Rectal smooth muscle tissue (tissue), 1 donor: ENCODE data around the gene ZFY.
"Not testable (repeated sequence)": the region's sequence is repeated elsewhere in the genome, so short reads cannot be mapped to it uniquely, and the experiment has no call there.

Source experiments
- H3K27ac ChIP-seq: one replicate; pipeline ENCODE4 v1.7.0; 2013; ENCODE audit warnings: low read depth, low read length, inconsistent platforms
- H3K27me3 ChIP-seq: one replicate; pipeline ENCODE4 v1.7.0; 2013; ENCODE audit warnings: low read length; ENCODE audit not compliant: control insufficient read depth, insufficient read depth
- H3K36me3 ChIP-seq: one replicate; pipeline ENCODE4 v1.7.0; 2013; ENCODE audit warnings: low read length; ENCODE audit not compliant: control insufficient read depth, insufficient read depth
- H3K4me1 ChIP-seq: one replicate; pipeline ENCODE4 v1.7.0; 2013; ENCODE audit warnings: low read length; ENCODE audit not compliant: control insufficient read depth, insufficient read depth
- H3K4me3 ChIP-seq: one replicate; pipeline ENCODE4 v1.7.0; 2013; ENCODE audit warnings: low read length
- H3K9ac ChIP-seq: one replicate; pipeline ENCODE4 v1.7.0; 2013; ENCODE audit warnings: low read length

Gene ZFY

DNA sequence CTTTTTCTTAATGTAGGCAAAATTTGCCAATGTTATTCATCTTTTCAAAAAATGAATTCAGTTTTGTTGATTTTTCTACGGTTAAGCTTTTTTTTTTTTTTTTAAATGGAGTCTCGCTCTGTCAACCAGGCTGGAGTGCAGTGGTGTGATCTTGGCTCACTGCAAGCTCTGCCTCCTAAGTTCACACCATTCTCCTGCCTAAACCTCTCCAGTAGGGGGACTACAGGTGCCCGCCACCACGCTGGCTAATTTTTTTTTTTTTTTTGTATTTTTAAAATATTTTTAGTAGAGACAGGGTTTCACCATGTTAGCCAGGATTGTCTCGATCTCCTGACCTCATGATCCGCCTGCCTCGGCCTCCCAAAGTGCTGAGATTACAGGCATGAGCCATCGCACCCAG lies 52.0 kb downstream of the ZFY start:
- H3K27ac ChIP-seq, H3K4me1 ChIP-seq, H3K9ac ChIP-seq, H3K27me3 ChIP-seq, H3K4me3 ChIP-seq, H3K36me3 ChIP-seq: not testable (repeated sequence)

- not testable (repeated sequence) for H3K4me1 ChIP-seq, H3K27ac ChIP-seq, H3K36me3 ChIP-seq, H3K27me3 ChIP-seq, H3K9ac ChIP-seq, H3K4me3 ChIP-seq
Measured at GRCh38 chrY:2997369-2997768, 62.2 kb downstream of the ZFY start.

DNA sequence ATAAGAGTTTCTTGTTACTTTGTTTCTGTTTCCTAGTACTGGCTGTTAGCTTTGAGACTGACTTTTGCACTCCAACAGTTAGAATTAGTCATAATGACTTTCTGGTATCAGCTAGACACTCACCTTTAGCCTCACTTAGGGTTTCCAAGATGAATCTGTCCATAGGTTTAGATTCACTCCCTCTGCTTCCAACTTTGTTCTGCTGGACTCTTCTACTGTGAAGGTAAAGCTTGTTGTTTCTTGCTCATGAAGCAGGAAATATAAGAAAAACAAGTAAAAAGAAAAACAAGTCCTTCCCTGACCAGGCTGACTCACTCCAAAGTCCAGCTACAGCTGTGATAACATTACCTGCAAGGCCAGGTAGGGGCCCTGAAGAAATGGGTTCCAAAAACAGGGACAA lies 67.0 kb downstream of the ZFY start:
- Histone ChIP-seq H3K27ac (no peak overlapping the region), H3K4me1 (no peaks in the 10 kb centered on the region), H3K36me3 (no peaks in the 10 kb centered on the region), H3K9ac (no peak overlapping the region), H3K4me3 (no peak overlapping the region), H3K27me3 (no peaks in the 10 kb centered on the region)

DNA sequence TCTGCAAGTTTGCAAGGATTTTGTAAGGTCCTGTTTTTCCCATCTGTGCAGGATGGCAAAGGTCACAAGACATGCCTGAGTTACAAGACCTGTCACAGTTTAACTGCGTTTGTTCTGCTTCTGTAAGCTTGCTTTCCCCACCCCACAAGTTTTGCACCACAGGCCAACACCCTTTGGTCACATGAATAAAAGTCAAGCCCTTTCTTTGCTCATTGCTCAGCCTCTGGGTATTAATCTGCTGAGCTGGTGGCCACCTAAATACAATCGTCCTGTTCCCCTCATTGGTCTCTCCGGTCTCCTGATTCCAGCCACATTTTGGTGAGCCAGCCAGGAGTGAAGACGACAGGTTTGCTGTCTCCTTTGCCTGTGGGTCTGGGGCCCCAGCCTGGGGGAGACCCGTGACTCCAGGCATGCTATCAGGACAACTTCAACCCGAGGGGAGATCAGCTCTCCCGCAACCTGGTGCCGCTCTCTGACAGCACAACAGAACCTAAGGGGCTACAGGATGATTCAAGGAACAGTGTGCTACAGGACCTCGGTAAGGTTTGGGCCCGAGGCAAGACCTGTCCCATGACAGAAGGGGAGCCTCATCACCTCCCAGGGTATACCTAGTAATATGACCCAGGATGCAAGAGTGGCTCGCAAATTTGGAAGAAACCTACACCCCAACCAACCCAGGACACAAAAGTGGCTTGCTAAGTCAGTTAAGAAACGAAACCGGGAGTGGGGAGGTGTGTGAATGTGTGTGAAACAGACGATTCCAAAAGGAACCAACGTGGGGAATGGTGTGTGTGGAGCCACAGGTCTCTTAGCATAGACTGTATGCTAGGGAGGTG lies 67.7 kb downstream of the ZFY start:
- Histone ChIP-seq H3K27me3 (no peaks in the 10 kb centered on the region), H3K27ac (no peak overlapping the region), H3K36me3 (no peaks in the 10 kb centered on the region), H3K4me1 (no peaks in the 10 kb centered on the region), H3K4me3 (no peak overlapping the region), H3K9ac (no peak overlapping the region)

DNA sequence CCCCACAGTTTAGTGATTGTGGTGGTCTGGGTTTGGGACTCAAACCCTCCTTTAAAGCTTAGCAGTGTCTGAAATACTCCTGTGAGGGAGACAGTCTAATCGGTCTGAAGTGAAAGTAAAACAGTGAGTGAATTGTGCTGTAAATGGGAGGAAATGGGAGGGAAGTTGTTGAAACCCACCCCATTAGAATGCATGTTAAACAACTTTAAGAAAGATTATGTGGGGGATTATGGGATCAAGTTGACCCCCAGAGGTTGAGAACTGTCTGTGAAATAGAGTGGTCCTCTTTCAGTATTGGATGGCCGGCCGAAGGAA lies 68.3 kb downstream of the ZFY start:
- Histone ChIP-seq H3K4me3 (no peak overlapping the region), H3K36me3 (no peaks in the 10 kb centered on the region), H3K27me3 (no peaks in the 10 kb centered on the region), H3K4me1 (no peaks in the 10 kb centered on the region), H3K9ac (no peak overlapping the region), H3K27ac (no peak overlapping the region)

GRCh38 chrY:3003846-3004245 lies 68.7 kb downstream of the ZFY start:
- H3K27ac ChIP-seq: no peak overlapping the region
- H3K9ac ChIP-seq: no peak overlapping the region
- H3K4me1 ChIP-seq: no peaks in the 10 kb centered on the region
- H3K36me3 ChIP-seq: no peaks in the 10 kb centered on the region
- H3K27me3 ChIP-seq: no peaks in the 10 kb centered on the region
- no peak overlapping the region for H3K4me3 ChIP-seq

- not testable (repeated sequence) for H3K4me1 ChIP-seq, H3K36me3 ChIP-seq, H3K27ac ChIP-seq, H3K27me3 ChIP-seq, H3K9ac ChIP-seq, H3K4me3 ChIP-seq
Measured at GRCh38 chrY:3006031-3006430, 70.8 kb downstream of the ZFY start.

DNA sequence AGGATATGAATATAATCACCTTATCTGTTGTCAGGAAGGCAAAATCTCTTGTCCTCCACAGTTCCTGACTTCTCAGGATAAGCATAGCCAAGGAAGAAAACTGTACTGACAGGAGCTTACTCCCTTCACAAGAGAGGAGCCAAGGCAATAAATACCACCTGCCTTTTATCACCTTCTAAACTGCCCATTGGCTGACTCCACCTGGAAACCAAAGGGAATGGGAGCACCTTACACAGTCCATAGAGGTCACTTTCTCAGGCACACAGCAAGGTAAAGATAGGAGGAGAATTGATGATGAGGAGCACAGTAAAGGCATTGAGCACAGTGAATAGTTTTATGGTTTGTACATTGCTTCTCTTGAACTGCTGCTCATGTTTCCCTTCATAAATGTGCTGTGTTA lies 72.8 kb downstream of the ZFY start:
- Histone ChIP-seq H3K4me1 (no peaks in the 10 kb centered on the region), H3K9ac (no peak overlapping the region), H3K27me3 (no peaks in the 10 kb centered on the region), H3K4me3 (no peak overlapping the region), H3K36me3 (no peaks in the 10 kb centered on the region), H3K27ac (no peak overlapping the region)

- Histone ChIP-seq H3K9ac (no peak overlapping the region), H3K4me3 (no peak overlapping the region), H3K4me1 (no peaks in the 10 kb centered on the region), H3K27ac (no peak overlapping the region), H3K36me3 (no peaks in the 10 kb centered on the region), H3K27me3 (no peaks in the 10 kb centered on the region)
Measured at GRCh38 chrY:3012226-3012625, 77.0 kb downstream of the ZFY start.

- Histone ChIP-seq H3K27ac (no peak overlapping the region), H3K27me3 (no peaks in the 10 kb centered on the region), H3K4me1 (no peaks in the 10 kb centered on the region), H3K4me3 (no peak overlapping the region), H3K9ac (no peak overlapping the region), H3K36me3 (no peaks in the 10 kb centered on the region)
Measured at GRCh38 chrY:3016594-3016993, 81.4 kb downstream of the ZFY start.

GRCh38 chrY:3018546-3018945 lies 83.4 kb downstream of the ZFY start:
- no peak overlapping the region for H3K9ac ChIP-seq
- no peak overlapping the region for H3K4me3 ChIP-seq
- H3K36me3 ChIP-seq: no peaks in the 10 kb centered on the region
- H3K27ac ChIP-seq: no peak overlapping the region
- no peaks in the 10 kb centered on the region for H3K27me3 ChIP-seq
- H3K4me1 ChIP-seq: no peaks in the 10 kb centered on the region

DNA sequence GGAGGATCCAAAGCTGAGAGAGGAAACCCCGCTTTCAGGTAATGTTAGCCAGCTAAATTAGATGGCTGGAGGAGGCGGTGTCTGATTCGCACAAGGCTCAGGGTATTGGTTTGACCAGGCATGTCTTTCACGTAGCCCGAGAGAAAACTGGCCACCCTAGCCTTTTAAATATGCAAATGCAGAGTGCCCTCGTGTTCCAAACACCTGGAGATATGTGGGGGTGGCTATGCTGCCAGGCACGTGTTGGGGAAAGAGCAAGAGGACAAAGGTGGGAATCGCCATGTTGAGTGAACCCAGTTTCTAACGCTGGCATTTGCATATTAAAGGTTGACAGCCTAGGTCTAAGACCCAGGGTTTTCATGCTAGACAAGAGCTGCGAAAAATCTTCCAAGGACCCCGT lies 84.4 kb downstream of the ZFY start:
- Histone ChIP-seq H3K27ac (no peak overlapping the region), H3K36me3 (no peaks in the 10 kb centered on the region), H3K27me3 (no peaks in the 10 kb centered on the region), H3K4me3 (no peak overlapping the region), H3K9ac (no peak overlapping the region), H3K4me1 (no peaks in the 10 kb centered on the region)

- Histone ChIP-seq H3K27me3 (no peaks in the 10 kb centered on the region), H3K9ac (no peak overlapping the region), H3K4me3 (no peak overlapping the region), H3K27ac (no peak overlapping the region), H3K36me3 (no peaks in the 10 kb centered on the region), H3K4me1 (no peaks in the 10 kb centered on the region)
Measured at GRCh38 chrY:3021176-3021575, 86.0 kb downstream of the ZFY start.
